Activated CD4-positive, alpha-beta T cell treated with anti-CD3 and anti-CD28 coated beads, Interleukin-2, amount 50 U/mL, for 4 hours (primary cell): ENCODE data around the gene CCDC198.

ENCODE experiments used
- DNase-seq, 2 experiments: peaks; one replicate each; pipeline ENCODE4 v3.0.0-alpha.2; 2020

Gene CCDC198, protein sequence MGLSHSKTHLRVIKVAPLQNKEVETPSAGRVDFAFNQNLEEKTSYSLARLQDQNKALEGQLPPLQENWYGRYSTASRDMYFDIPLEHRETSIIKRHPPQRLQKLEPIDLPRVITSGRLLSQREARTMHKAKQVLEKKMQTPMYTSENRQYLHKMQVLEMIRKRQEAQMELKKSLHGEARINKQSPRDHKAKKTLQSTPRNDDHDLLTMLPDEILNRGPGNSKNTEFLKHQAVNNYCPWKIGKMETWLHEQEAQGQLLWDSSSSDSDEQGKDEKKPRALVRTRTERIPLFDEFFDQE

DNA sequence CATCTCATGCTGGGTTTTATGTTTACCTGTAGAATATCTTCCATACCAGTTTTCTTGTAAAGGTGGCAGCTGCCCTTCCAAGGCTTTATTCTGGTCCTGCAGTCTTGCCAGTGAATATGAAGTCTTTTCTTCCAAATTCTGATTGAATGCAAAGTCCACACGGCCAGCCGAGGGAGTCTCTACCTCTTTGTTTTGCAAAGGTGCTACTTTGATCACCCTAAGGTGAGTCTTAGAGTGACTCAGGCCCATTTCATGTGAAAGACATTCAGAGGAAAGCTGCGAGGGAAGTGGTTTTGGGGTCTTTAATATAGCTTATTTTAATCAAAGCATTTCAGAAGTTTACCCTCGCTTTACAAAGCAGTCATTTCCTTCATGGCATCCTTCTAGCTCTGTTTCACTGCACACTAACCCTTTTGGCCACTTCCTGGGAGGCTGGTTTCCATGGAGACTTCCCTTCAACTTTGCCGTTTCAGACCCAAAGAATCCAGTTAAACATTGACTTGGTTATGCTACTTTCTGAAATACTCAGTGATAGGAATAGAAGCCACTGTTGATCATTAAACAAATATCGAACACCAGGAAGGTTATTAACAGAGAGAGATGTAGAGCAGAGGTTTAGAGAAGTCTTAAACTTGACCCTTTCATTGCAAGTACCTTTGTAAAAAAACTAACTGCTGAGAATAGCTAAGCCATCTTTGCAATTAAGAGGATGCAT lies at the start of gene CCDC198:
CCDC198 (minus strand) TSS at position 391 of the 715 bp plus-strand sequence; CDS start at position 249, 142 bp downstream.
- DNase-seq = no peak

DNA sequence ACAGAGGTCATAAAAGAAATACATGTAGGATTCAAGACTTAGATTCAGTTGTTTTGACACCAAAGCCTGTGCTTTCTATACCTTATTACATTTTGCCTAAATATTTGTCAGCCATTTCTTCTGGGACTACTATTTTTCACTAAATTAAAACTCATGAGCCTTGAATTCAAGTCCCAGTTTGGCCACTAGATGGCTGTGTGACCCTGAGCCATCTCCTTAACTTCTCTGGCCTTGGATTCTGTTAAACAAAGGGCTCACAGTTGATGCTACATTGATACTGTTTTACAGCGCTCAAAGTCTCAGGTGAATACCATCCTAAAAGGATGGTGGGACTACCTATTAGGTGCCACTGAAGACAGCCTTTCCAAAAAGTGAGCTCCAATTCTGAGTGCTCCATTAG lies 39.6 kb upstream of the CCDC198 start:
- no peak for DNase-seq

DNA sequence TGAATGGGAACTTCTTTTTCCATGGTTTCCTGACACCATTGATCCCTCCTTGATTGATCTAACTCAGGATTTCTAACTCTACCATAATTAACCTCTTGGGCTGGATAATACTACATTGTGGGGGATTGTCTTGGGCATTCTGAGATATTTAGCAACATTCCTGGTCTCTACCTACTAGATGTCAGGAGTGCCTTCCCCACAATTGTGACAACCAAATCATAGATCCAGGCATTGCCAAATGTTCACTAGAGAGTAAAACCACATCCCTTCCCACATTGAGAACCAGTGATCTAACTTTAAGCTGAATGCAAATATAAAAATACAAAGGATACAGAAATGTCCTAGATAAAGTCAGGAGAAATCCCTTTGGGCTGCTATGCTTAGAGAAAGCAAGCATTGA lies 36.9 kb upstream of the CCDC198 start:
- DNase-seq = no peak

DNA sequence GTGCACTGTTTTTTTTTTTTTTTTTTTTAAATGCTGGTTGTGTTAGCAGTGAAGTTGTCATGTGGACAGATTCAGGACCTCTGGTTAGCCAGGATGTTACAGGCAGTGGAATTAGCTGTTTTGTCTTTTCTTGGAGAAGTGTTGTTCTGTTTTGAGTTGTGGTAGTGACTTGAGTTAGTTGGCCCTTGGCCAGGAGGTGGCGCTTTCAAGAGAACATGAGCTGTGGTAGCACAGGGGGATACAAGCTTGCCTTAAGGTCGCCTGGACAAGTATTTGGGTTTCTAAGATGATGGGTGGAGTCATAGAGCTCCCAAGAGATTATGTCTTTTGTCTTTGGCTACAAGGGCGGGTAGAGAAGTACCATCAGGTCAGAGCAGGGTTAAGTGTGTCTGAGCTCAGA lies 33.3 kb upstream of the CCDC198 start:
- DNase-seq = no peak

DNA sequence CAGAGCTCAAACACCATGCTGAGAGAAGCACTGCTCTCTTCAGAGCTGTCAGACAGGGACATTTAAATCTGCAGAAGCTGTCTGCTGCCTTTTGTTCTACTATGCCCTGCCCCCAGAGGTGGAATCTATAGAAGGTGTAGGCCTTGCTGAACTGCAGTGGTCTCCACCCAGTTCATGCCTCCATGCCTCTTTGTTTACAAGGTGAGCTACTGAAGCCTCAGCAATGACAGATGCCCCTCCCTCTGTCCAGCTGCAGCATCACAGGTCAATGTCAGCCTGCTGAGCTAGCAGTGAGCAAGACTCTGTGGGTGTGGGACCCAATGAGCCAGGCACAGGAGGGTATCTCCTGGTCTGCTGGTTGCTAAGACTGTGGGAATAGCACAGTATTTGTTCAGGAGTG lies 25.4 kb upstream of the CCDC198 start:
- DNase-seq = no peak

DNA sequence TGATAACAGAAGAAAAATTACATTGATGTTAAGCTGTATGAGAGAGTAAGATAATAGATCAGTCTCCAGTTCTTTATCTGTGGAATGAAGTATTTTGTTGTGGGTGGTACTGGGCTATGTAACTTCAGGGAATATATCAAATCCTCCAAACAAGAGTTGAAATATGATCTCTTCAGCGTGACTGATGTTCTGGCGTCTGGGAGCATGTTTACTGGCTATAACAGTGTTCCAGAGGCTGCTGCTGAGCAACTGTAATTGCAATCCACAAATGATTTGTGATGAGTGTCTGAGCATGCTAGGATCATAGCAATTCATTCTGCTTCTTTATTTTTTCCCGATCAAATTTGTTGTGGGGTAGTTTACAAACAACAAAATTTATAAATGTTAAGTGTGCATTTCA lies 18.6 kb upstream of the CCDC198 start:
- DNase-seq = no peak

DNA sequence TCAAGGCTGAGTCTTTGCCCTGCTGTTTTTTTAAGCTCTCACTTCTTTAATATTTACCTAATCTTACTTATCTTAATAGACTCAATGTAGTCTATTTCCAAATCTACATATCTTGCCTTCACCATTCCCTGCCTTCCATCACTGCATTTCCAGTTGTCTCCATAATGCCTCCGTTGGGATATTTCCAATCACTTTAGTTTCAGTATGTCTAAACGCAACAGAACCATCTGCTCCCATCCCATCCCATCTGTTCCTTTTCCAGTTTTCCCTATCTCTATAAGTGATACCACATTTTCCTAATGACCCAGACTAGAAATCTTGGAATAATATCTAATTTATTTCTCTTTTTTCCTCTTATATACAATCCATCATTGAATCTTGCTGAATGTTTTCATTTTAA lies 15.1 kb upstream of the CCDC198 start:
- no peak for DNase-seq

DNA sequence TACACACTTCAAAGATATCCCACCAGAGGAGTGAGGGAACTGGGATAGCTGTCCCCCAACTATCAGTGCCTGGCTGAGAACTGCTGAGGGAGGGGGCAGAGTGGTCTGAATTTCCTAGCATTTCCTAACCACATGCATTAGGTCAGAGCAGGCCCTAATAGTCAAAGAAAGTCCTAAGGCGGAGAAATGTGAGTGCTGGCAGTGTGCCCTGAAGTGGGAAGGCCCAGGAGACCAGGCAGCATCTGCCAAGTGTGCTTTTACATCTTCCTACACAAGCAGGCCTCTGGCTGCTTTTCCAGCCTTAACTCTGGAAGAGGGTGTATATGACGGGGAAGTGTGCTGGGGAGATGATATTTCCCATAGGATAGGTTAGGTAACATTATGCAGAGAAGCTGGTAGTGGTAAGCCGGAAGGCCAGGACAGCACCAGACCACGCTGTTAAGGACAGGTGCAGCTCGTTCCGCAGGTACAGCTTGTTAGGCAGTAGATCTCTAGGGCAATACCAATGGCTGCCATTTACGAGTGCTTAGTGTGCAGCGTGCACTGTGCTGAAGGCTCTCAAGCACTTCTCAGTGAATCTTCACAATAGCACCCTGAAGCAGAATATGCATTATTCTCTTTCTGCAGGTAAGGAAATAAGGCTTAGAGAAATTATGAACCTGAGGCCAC lies 9.1 kb upstream of the CCDC198 start:
- DNase-seq = no peak

DNA sequence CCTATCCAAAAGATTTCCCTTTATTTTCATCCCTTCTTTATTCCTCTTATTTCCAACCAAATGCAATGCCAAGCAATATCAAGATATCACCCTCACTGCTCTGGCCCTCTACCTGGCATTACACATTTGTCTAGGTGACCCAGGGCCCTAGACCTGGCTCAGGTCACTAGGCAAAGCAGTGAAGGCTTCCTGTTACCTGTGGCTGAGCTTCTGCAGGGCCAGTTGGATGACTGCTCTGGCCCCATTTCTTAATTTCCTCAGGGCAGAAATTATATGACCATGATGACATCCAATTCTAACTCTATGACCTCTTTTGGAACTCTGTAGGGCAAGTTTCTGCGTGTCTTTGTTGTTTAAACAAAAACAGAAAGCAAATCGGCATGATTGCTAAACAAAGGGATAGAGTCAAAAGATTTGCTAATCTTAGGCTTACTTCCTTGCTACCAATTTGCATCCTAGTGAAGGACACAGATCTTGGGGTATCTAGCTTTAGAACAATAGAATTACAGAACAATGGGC lies 7.4 kb upstream of the CCDC198 start:
- no peak for DNase-seq

DNA sequence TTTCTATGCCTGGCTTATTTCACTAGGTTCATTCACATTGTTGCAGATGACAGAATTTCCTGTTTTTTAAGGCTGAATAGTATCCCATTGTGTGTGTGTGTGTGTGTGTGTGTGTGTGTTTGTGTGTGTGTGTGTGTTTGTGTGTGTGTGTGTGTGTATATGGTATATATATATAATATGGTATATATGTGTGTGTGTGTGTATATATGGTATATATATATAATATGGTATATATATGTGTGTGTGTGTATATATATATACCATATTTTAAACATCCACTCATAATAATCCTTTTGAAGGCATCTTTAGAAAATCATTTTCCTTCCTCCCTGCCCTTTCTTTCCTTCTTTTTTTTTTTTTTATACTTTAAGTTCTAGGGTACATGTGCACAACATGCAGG lies 5.0 kb upstream of the CCDC198 start:
- DNase-seq = no peak

DNA sequence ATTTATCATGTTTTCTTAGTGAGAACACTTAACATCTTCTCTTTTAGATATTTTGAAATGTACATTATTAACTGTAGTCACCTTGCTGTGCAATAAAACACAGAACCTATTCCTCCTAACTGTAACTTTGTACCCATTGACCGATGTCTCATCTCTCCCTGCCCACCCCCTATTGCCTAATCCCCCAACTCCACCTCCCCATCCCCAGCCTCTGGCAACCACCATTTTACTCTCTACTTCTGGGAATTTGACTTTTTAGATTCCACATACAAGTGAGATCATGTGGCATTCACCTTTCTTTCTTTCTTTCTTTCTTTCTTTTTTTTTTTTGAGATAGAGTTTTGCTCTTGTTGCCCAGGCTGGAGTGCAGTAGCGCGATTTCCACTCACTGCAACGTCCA lies 4.4 kb upstream of the CCDC198 start:
- DNase-seq = no peak

DNA sequence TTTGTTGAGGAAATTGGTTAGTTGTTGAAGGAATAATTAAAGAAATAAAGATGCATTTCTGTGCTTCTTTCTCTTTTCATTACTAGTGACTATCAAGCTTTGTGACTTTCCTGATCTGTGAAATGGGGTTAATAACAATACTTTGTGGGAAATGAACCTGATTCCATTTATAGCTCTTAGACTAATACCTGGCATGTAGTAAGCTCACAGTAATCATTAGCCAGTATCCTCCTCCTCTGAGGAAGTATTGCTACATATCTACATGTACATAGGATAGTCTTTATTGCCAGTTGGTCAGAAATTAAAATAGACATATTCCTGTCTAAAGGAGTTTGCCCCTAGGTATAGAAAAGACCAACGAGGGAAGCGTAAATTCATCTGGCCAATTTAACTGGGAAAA lies 1.8 kb upstream of the CCDC198 start:
- no peak for DNase-seq

DNA sequence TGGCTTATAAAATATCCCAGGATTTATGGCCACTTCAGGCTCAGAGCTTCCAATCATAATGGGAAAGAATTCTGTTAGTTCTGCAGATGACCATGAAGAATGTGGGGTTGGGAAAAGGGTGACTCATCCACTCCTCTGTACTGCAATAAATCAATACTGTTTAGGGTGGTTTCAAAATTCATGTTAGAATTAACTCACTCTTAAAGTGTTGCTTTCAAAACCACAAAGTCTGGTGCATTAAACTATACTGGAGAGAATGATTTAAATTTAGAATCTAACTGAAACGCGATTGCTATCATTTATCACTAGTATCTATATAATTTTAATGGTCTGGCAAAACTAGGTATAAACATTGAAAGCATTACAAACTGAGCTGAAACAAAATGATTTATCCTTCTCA lies 798 bp downstream of the CCDC198 start:
- DNase-seq = no peak

DNA sequence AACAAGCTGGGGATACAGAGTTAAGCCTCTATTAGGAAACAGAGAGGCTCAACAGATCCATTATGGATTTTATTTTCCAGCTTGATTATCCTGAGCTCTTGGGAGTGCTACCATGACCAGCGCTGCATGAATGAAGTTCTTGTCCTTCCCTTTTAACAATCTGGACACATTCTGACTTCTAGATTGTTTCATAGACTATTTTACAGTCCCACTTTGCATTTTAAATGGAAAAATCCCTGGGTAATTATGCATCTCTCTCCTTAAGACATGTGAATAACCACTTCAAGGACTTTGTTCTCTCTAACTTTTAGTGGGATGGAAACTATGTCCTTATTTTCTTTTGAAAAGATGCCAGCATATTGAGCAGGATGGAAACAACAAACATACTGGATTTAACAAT lies 2.0 kb downstream of the CCDC198 start:
- DNase-seq = no peak

DNA sequence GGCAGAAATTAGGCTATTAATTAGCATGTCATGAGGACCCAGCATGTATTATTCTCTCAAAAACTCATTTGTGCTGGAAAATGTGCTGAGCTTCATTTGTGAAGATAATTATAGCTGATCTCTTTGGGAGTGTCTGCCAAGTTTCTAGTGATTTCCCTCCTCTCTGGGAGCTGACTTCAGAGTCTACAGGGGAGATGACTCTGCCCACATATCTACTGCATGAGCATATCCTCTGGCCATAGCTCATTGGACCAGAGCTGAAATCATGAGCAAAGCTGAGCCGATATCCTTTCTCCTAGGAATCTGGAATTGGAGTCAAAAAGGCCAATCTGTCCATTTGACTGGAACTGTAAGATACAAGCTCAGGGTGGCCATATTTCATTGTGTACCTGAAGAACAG lies 5.9 kb downstream of the CCDC198 start:
- no peak for DNase-seq

DNA sequence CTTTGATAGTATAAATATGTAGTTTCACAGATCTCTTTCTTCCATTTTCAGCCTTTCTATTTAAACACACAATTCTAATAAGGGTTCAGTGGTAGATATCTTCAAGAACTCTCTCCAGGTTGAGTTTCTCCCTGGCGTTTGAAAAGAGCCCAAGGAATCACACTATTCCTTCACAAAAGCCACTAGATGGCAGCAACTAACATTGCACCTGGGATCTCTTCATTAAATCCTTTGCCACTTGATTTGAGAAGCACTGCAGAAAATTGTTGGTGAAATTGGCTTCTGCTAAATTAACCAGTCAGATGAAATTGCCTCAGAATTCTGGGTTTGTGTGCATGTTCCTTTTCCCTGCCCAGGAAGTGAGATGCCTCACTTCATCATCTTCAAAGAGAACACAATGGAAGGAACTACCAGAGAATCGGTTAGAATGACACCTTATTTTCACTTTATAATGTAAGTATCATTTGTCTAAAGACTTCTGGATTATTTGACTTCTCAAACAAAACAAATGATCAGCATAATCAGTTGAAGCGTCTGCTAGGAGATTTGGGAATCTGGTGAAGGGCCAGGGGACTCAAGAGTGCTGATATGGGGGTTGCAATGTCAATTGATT lies 6.8 kb downstream of the CCDC198 start:
- DNase-seq = no peak

DNA sequence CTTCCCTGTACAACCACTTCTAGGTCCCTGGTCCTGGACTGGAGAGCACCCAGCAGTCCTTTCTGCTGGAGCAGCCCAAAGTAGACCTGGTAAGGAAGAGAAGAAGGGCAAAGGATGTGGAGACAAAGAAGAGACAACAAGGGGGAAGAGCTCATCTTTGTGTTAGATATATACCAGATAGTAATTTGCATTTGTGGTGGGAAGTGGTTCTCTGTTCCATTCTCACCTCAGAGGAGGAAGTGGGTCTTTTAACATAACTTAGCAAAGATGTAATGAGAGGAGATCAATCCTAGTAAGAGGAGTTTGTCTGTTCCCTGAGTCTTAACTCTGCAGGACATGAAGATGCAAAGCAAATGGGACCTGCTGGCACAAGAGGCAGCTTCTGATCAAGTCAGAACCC lies 8.0 kb downstream of the CCDC198 start:
- no peak for DNase-seq

DNA sequence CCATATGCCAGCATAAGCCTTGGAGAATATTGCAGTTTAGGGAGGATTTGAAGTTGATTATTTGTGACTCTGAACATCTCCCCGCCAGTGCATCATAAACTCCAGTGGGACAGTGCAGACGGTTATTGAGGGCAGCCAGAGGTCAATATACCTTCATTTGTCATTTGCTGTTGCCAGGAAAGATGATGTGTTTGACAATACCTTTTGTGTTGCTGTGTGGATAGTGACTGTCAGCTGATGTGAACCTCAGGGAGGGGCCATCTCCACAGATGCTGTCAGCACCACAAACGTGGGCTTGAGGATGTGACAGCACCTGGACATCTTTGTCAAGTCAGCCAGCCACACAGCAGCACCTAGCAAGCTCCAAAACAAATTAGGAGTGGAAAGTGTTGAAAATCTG lies 11.5 kb downstream of the CCDC198 start:
- no peak for DNase-seq

DNA sequence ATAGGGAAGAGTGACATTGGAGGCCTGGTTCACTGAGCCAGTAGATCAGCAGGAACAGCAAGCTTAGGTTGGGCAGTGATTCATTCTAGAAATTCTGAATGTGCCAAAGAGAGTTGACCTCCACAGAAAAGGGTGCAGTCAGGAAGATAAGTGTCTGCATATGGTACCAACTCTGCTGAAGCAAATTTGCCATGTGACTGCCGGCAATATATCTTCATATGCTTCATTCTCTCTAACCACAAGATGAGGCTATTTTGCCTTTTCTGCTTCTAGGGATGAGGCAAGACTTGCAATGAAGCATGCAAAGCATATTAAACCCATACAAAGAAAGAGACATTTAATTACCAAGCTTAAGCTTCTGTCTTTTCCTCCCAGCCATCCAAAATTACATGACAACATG lies 13.6 kb downstream of the CCDC198 start:
- DNase-seq = no peak

DNA sequence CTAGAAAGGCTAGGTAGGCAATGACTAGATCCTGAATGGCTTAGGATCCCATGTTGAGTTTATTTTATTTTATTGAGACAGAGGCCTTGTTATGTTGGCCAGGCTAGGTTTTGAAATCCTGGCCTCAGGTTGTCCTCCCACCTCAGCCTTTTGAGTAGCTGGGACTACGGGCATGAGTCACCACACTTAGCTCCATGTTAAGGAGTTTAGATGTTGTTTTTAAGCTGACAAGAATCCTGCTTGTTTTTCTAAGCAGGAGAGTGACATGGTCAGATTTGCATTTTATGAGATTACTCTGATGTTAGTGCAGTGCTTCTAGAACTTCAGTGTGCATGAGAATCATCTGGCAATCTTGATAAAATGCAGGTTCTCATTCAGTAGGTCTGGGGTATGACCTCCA lies 14.5 kb downstream of the CCDC198 start:
- no peak for DNase-seq

DNA sequence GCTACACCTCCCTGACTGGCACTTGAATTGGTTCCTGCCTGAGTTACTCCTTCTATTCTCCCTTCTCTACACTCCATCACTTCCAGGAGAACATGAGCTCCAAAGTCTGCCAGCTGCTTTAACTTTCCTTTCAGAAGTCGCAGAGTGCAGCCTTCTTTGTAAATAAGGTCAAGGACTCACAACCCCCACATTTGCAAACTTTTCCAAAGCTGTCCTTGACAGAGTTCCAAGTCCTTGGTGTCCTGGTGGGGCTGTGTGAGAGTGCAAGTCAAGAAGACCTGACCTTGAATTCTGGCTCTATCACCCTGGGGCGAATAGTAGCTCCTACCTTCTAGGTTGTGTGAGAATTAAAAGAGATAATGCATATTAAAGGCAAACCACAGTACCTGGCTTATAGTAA lies 15.6 kb downstream of the CCDC198 start:
- no peak for DNase-seq

DNA sequence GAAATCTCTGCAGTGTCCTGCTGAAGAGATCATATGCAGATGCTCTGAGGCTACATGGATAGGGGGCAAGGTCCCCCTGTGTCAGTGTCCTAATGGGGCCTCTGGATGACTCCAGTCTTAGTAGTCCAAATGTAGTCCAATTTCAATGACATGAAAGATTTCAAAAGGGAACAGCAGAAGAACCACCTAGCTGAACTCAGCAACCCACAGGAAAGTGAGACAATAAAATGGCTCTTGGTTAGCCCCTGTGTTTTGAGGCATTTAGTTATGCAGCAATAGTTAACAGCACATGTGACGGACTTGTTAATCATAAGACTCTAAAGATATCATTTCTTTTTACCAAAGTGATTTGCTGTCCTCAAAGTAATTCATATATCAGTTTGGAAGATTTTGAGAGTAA lies 22.7 kb downstream of the CCDC198 start:
- DNase-seq = no peak

DNA sequence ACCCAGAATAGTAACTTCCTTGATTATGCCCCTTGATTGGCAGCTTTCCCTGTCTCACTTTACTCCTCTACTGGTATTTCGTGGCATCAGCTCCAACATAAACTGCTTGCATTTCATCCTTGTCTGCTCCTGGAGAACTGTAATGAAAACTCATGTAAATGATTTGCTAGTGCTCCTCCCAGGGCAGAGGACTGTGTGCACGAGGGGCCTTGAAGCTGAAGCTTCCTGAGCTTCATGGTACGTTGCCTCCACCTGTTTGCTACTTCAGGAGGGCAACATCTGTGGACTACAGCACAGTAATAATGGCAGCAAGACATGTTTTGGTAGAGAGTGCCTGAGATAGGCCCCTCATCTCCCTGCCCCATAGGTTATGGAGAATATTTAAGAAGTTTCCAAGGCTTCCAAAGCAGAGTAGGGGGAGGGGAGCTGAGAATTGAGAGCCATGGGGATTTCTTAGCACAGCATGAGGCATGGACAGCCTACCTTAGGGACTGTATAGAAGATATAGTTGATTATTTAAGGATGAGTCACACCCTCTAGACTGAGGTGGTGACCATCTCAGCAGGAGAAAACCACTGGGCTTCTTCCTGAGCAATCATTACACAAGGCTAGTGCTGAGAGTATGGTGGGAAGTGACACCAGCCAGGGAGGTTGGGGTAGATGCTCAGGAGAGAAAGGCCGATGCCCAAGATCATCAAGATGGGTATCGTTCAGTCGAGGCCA lies 29.5 kb downstream of the CCDC198 start:
- no peak for DNase-seq
